Thyroid gland (tissue), 4 donors: ENCODE data around the gene PDE4B.

Experiments
- POLR2A ChIP-seq, 2 donors: fragments of 450-650 bp; IDR thresholded peaks; one replicate each; pipeline ENCODE4 v1.6.1; 2017; ENCODE audit warnings: antibody characterized with exemption in 2 of 2, mild to moderate bottlenecking in 2 of 2, moderate library complexity in 1 of 2
- TF ChIP-seq, protein P1 (sequence below), 6 experiments: fragments of 200-600 bp in 3 of 6; fragments of 450-650 bp in 3 of 6; sonication (generic) in 3 of 6; IDR thresholded peaks; one replicate each; pipeline ENCODE4 v1.5.1; 2016 to 2019; ENCODE audit warnings: antibody characterized with exemption in 6 of 6, mild to moderate bottlenecking in 2 of 6, inconsistent platforms in 1 of 6, moderate library complexity in 1 of 6

DNA sequence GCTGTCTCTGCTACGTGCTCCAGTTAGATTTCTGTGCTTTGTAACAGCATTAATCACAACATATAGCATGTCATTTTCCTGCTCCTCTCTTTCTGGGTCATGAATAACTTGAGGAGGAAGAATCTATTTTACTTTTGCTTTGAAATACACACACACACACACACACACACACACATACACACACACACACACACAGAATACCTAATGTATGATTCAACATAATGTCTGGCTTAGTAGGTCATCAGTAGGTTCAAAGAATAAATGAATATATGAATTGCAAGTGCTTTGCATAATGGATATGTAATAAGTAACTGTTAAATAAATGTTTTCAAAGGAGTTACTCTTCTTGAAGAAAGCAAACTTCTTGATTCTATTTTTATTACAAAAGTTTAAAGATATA lies 249.0 kb downstream of the PDE4B start:
- no peak for TF ChIP-seq POLR2A (IDR thresholded peaks at IDR 0.05)
- TF ChIP-seq, protein P1, sequence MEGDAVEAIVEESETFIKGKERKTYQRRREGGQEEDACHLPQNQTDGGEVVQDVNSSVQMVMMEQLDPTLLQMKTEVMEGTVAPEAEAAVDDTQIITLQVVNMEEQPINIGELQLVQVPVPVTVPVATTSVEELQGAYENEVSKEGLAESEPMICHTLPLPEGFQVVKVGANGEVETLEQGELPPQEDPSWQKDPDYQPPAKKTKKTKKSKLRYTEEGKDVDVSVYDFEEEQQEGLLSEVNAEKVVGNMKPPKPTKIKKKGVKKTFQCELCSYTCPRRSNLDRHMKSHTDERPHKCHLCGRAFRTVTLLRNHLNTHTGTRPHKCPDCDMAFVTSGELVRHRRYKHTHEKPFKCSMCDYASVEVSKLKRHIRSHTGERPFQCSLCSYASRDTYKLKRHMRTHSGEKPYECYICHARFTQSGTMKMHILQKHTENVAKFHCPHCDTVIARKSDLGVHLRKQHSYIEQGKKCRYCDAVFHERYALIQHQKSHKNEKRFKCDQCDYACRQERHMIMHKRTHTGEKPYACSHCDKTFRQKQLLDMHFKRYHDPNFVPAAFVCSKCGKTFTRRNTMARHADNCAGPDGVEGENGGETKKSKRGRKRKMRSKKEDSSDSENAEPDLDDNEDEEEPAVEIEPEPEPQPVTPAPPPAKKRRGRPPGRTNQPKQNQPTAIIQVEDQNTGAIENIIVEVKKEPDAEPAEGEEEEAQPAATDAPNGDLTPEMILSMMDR (IDR thresholded peaks at IDR 0.05) = no peak
